GM19463 (cell line): Measurements from ENCODE around the gene P2RY14.

ENCODE experiments used
- ATAC-seq: cut with Tn5 transposase; IDR thresholded peaks from one replicate; pipeline ENCODE4 v1.9.1; 2021; ENCODE audit warnings: mild to moderate bottlenecking, moderate library complexity; ENCODE audit not compliant: unreplicated experiment

Gene P2RY14

DNA sequence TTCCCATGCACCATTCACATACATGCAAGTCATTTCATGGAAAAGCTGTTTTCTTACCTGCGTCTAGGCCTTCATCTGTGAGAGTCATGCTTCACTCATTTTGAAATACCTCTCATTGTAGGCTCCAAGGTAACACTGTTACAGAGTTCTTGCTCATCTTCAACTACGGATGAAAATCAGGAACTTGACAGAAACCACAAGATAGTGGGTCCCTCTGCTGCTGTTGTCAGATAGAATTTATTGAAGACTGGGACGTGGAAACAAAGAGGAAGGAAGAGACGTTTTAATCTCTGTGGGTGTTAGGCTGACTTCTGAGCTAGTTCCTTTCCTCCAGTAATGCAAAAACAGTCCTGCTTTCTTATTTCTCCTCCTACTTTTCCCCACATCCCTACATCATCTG is at the start of gene P2RY14:
Gene P2RY14 (minus strand): TSS at position 313 of the 400 bp plus-strand sequence. CDS start 64,226 bp downstream, outside the sequence.
- ATAC-seq: no peak

DNA sequence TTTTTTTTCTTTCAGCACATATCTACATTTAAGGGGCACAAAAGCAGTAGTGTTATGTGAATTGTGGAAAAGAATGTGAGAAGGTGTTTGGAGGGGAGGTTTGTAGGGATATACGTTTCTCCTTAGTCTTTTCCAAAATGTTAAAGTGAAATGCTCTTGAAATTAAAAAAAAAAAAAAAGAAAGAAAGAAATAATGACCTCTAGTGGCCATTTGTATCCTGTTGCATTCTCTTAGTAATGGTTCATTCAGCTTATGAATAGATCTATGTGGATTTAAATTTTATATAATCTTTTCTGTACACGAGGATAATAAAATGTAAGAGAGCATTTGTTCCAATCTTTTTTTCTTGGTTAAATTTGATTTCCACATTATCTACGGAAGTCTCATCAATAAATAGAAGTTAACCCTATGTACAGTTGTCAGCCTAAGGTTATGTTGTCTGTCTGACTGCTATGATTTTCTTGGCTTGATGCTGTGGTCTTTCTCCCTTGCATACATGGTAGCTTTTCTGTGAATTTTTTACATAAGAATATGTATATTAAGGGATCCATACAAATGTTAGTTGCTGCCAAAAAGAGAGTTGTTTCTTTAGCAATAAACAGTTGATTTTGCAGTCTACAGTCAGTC is 49.3 kb upstream of the P2RY14 start:
- no peak for ATAC-seq

DNA sequence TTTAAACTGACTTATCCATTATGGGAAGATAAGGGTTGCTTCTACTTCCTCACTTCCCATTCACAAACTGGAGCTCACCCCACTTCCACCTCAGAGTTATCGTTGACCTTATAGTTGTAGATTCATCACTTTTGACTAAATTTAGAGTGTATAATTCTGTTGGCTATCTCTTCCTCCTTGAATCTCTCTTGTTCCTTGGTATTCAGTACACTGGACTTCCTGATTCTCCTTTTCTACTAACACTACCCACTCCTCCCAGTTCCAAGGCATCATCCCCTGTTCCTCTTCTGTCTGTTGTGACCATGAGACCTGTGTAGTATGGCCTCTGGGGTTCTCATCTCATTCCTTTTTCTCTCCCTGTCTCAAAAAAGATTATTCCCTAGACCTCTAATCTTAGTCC is 44.2 kb upstream of the P2RY14 start:
- ATAC-seq: no peak

DNA sequence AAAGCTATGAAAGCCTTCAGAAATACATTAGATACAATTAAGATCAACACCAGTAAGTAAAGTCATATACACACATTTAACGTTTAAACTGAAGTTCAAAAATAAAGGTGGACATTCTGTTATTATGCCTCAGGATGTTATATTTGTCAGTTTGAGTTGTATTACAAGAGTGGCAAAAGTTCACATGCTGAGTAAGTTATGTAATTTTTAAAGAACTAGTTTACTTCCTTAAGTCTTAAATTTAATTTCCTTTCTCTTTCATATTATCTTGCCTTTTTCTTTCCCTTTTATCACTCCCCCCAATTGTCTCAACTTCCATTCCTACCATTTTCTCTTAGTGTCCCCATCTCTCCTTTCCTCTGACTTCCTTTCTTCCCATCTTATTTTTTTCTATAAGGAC is 43.2 kb upstream of the P2RY14 start:
- no peak for ATAC-seq

DNA sequence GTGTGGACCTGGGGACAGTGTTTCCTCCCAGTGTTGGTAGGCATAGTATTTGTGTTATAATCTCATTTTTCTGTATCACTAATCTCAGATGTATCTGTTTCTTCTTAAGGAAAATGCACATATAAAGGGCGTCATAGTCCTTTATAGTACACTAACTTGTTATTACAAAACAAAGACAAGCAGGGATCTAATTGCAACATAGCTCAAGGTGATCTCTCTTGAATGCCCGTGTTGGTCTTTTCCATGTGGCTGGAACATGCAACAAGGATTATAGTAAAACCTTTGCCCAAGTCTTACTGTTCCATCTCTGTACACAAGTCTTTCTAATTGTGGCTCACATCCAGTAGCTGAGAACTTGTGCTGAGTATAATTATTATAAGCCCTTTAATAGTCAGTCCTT is 41.8 kb upstream of the P2RY14 start:
- ATAC-seq: no peak

DNA sequence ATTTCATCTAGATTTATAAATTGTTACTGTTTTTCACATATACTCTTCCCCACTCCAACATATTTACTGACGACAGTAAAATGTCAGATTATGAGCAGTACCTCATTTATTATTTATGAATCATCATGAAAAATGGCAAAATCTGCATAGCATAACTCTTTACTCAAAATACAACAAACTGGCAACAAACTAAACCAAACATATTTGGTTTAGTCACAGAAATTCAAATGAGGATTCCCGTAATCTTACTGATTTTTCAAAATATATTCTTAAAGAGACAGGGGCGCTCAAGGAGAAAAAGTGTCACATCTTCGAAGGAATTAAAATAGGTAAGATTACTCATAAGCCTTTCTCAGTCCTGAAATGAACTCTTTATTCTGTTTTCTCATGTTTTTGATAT is 41.3 kb upstream of the P2RY14 start:
- no peak for ATAC-seq

DNA sequence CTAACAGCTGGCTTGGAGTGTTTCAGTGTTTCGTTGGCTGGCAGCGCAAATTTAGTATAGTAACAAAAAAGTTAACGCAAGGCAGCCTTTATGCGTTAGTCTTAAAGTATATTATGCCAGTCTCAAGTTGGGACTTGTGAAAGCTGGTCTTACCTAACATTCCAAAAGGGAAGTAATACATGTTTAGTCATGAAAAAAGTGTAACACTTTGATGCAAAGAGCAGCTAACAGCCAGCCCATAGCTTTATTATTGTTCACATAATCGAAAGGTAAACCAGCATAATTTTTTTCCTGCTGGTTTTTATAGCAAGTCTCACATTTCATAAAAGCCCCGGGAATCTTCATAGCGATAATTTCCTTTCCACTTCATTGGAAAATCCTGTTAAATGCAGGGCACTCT is 40.6 kb upstream of the P2RY14 start:
- ATAC-seq: no peak

DNA sequence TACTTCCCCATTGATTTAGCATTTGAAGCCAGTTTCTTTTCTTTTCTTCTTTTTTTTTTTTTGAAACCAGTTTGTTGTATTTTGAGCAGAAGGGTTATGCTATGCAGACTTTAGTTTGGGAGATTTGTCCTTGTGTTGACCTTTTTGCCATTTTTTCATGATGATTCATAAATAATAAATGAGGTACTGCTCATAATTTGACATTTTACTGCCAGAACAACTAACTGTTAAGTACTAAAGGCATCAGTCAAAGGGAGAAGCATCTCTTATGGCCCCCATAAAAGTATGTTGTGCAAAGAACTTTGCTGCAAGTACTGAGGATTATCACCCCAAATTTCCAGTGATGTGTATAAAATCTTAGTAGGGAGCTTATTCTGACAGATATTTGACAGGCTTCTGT is 40.0 kb upstream of the P2RY14 start:
- ATAC-seq: no peak

DNA sequence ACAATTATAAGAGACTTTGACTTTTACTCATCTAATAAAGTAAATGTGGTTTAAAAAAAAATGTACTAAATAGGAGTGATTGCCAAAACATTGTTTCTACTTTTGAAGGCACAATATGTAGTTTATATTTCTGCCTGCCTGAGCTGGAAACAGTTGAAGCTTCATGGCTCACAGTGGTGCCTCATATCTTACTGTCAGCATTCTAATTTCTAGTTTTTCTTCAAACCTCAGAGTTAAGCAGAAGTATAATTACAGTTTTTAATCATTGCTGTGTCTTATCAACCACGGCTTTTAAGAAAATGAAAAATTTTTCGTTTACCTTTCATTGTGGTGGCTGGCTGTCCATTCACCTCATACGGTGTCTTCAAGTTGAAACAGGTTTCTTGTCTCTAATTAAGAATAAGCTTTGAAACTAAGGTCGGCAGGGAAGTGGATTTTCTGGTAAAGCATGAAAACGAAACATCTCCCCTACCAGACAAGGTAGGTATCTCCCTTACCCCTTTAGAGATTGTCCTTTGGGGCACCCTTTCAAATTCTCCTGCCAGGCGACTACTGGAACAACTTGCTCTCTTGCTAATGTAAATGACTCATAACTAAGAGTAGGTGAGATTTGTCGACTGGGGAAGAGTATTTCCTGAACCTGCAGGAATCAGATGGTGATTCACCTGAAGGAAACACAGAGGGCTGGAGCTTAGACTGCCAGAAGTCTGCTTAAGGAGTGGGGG is 38.1 kb upstream of the P2RY14 start, which contains the start of gene GPR87:
Gene GPR87 (minus strand): TSS at position 554 of the 725 bp plus-strand sequence. CDS start 16,720 bp downstream, outside the sequence.
- ATAC-seq: peak; percentile 75

DNA sequence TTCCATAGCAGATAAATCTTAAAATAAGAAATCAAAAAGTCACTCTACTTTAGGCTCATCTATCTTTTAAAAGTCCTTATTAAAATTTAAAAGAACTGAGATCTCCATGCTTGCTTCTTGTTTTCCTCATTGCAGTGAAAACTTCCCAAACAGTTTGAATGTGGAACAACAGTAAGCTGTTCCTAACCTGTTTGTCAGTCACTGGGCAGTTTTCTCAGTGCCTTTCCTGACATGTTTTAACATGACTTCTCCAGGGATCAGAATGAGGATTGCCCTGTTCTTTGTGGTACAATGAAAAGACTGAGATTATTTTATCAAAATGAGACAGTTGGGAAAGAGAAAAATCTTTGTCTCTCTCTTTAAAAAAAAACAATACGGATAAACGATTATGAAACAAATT is 37.5 kb upstream of the P2RY14 start:
- no peak for ATAC-seq

DNA sequence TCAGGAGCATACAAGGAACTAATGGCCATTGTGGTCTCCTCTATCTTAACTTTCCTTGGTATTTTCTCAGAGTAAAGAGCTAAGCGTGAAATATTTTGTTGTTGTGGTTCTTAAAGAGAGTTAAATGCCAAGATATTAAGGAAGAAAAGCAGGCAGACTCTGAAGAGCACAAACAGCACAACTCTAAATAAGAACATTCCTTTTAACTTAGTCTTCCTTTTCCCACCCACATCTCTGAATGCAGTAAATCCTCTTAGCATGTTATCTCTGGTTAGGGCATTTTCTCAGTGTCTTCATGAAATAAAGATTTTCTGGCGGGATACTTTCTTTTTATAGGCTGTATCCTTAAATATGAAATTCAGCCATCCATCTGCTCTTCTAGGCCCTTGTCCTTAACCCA is 36.8 kb upstream of the P2RY14 start:
- no peak for ATAC-seq

DNA sequence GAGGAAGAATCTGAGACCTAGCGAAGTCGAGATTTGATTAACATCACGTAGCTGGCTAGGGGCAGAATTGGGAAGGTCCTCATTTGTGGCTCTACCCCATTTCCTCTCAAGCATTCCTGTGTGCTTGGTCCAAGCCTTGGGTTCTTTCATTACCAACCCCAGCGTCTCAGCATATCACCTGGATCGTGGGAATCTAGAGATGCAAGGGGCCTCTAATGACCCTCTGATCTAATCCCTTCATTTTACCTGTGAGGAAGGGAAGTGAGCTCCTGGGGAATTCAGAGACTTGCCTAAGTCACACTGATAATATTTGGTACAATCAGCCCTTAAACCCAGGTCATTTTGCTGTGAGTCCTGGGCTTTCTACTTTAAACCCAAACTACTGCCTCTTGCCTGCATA is 36.3 kb upstream of the P2RY14 start:
- no peak for ATAC-seq

DNA sequence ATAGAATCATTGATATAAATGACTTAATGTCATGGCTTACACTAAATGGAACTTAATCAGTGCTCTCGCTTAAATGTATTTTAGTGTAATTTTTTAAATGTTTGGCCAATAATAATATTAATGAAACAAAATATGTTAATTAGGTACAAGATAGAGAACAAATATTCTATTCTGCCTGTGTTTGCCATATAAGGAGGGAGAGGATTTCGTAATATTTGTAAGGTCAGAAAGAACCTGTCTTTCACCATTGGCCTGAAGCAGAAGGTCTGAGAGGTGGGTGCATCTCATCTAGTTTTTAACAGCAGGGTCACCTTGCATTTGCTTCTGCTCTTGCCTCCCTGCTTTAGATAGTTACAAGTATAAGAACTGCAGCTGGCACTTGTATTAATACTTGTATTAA is 35.8 kb upstream of the P2RY14 start:
- no peak for ATAC-seq

DNA sequence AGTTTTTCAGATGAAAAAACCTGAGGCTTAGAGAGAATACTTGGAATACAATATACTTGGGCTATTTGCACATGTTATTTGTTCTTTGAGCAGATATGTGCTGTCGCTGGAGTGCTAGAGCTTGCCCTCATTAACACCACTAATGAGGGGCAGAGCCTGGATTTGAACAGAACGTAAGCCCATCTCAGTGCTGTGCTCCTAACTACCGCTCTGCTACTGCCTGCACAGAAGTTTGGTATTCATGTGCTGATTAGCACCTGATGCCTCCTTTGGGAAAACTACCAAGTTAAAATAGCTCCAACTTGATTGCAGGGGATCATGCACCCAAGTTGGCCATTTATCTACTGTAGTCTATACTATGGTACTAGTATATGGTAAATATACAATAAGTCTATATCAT is 34.6 kb upstream of the P2RY14 start:
- ATAC-seq: no peak

DNA sequence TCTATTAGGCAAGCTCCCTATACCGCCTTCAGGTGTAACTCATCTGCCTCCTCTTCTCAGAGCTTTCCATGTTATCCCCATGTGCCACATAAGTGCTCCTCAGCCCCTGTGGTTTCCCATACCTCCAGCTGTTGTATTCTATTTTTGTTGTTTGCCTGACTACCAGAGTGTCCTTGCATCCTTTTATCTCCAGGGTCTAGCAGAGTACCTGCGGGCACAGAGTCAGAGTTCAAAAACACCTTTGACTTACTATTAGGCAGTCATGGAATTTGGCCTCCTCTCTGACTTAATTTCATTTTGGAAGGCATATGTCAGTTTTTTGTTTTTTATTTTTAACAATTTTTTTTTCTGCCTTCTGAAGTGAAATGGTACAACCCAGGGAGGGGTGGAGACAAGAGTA is 31.2 kb upstream of the P2RY14 start:
- no peak for ATAC-seq

DNA sequence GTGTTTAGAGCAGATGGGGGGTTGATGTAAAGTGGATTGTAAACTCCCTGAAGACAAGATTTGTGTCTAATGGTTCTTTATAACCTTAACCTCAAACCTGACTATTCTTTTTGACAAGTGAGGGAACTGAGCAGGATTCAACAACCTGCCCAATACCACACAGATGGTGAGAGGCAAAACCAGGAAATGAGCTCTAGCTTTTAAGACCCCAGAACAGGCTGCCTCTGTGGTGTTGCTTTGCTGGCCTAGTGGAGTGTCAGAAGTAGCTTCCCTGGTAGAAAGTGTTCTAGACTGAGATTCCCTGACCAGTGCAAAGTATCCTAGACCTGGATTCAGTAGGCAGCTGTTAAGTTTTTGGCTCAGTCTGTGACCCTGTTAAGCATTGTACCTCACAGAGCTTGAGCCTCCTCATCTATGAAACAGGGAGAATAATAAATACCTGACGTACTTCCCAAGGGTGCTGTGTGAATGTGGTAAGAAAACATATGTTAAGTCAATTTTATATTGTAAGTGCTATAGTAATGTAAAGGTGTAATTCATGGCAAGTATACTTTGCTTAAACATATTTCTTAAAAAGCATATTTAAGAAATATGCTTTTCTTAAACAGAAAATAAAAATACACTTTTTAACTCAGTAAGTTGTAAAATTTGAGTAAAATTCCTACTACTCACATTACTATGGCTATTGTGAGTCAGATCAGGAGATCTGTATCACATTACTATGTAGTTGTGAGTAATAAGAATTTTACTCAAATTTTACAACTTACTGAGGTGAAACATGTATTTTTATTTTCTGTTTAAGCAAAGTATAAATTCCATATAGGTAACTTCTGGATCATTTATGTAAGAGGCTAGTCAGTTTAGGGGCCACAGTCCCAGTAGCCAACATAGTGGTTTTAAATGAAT is 29.5 kb upstream of the P2RY14 start:
- no peak for ATAC-seq

DNA sequence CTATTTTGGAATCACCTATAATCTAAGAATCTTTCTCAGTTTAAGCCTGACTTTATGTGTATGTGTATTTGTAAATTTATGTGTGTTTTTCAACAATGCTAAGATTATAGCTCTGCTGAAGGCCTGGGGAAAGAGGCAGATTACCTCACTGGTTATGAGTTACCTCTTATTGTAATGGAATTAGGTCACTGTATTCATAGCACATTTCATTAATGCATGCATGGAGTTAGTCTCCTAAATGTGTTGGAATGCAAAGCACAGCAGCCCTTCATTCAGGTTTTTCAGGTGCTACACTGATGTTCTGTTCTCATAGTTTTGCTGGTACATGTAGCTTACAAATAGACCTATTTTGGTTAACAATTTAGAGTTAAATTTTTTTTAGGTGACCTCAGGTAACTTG is 28.8 kb upstream of the P2RY14 start:
- no peak for ATAC-seq

DNA sequence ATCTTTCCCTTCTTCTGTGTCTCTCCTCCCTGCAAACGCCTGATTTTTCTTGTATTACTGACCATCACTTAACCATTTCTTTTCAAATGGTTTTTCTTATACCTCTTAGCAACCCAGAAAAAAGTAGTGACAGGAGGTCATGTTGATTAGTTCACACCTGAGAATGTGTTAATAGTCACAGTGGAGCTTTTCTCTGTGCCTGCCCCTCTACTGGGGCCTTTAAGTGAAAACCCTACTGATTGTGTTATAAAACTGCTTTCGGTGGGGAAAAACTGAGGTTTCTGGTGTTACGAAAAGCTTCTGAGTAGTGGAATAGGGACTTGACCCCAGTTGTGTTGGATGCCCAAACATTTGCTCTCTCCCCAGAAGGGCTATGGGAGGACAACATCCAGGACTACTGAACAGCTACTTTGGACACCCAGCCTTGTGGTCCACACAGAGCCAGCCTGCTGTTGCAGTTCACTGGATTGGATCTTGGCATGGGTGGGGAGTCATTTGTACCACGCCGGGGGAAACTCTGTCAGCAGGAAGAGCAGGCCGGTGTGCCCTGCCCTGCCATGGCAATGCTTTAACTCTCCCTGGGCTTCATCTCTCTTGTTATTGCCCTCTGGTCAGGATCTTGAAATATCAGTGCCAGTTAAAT is 27.9 kb upstream of the P2RY14 start:
- no peak for ATAC-seq

DNA sequence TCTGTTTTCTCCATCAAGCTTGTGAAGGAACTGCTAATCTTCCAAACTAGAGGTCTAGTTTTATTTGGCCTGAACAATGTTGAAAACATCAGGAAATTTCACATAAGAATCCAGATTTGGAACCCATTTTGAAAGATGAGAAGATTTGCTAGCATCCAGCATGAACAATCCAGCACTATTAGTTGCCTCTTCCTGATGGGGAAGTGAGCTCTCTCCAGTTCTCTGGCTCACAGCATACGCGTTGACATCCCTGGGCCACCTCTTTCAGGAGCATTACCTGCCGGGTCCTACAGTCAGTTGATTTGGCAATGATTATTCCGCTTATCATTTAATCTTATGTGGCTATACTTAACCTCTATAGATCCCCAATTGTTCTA is 27.4 kb upstream of the P2RY14 start:
- ATAC-seq: no peak

DNA sequence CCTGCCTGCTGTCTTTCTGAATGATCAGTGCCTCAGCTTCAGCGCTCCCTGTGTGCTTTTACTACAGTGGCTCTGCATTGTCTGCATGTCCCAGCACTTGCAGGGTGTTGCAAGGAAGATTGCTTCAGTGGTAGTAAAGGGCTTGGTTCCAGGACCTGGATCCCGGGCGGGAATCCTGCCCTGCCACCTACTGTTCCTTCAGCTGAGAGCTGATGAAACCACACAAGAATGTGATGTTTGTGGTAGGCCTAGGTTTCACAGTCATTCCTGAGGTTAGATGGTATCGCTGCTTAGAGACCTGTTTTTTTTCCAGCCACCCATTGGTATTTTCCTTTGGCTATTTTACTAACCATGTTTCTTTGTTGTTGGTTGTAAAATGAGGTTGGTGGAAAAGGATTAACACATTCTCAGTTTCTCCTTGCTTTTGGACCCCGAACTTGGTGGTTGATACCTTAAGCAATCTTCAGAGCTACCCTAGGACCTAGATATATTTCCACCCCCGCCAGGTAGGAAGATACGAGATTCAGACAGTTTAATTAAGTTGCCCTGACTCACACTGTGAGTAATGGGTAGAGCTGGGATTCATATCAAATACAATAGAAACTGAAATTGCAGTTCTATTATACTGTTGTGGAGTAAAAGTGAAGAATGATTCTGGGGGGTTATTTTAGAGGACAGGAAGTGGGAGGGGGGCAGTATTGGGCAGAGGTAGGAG is 26.9 kb upstream of the P2RY14 start:
- ATAC-seq: no peak

DNA sequence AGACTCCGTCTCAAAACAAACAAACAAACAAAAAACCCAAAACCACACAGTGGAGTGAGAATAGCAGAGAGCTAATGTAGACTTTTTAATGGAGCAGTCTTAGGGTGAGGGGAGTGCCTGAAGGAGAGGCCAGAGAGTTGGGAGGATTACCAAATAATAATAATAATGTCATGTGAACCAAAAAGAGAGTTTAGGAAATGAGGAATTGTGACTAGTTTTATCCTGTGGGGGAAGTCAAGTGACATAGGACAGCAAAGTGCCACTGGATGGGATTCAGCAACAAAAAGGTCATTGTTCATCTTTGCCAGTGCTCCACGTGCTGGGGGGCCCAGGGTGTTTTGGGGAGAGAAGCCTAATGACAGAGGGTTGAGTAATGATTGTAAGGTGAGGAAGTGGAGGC is 25.4 kb upstream of the P2RY14 start:
- no peak for ATAC-seq
